ENCODE measurements around the gene CCDC186.

The CCDC186 gene

GRCh38 chr10:114167985-114168384 lies 6.0 kb downstream of the CCDC186 start:
- TF ChIP-seq EZH2 (optimal IDR thresholded peaks at IDR 0.05; ENCODE audit: low read depth, low read length): no peak
- no peak for TF ChIP-seq EZH2phosphoT487 (IDR thresholded peaks at IDR 0.05; ENCODE audit: low read length)
- TF ChIP-seq, protein P1, sequence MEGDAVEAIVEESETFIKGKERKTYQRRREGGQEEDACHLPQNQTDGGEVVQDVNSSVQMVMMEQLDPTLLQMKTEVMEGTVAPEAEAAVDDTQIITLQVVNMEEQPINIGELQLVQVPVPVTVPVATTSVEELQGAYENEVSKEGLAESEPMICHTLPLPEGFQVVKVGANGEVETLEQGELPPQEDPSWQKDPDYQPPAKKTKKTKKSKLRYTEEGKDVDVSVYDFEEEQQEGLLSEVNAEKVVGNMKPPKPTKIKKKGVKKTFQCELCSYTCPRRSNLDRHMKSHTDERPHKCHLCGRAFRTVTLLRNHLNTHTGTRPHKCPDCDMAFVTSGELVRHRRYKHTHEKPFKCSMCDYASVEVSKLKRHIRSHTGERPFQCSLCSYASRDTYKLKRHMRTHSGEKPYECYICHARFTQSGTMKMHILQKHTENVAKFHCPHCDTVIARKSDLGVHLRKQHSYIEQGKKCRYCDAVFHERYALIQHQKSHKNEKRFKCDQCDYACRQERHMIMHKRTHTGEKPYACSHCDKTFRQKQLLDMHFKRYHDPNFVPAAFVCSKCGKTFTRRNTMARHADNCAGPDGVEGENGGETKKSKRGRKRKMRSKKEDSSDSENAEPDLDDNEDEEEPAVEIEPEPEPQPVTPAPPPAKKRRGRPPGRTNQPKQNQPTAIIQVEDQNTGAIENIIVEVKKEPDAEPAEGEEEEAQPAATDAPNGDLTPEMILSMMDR (IDR thresholded peaks at IDR 0.05; ENCODE audit: low read length): no peak
- no peak for DNase-seq
- Histone ChIP-seq H3K9me3 (replicated peaks; ENCODE audit: insufficient read depth, low read length) (no peaks in the 10 kb centered on the region), H3K9me2 (replicated peaks; ENCODE audit: insufficient read depth, low read length) (no peaks in the 10 kb centered on the region), H4K20me1 (ENCODE audit: insufficient read depth, low read length) (no peaks in the 10 kb centered on the region), H2AFZ (ENCODE audit: low read length) (no peak overlapping the region), H3K27me3 (replicated peaks; ENCODE audit: insufficient read depth, low read length) (no peaks in the 10 kb centered on the region), H3F3A (ENCODE audit: insufficient read depth, low read length) (no peaks in the 10 kb centered on the region), H3K9ac (ENCODE audit: low read length) (no peak overlapping the region), H3K4me2 (ENCODE audit: low read depth, low read length) (no peak overlapping the region), H3K4me1 (ENCODE audit: low read length) (peaks cover 10% of the 10 kb centered on the region), H3K4me3 (ENCODE audit: low read length) (no peak overlapping the region), H3K27ac (ENCODE audit: low read length) (no peak overlapping the region), H3K36me3 (replicated peaks; ENCODE audit: insufficient read depth, low read length) (peaks cover 10% of the 10 kb centered on the region), H3K79me2 (ENCODE audit: low read length) (peaks cover 96% of the 10 kb centered on the region)

DNA sequence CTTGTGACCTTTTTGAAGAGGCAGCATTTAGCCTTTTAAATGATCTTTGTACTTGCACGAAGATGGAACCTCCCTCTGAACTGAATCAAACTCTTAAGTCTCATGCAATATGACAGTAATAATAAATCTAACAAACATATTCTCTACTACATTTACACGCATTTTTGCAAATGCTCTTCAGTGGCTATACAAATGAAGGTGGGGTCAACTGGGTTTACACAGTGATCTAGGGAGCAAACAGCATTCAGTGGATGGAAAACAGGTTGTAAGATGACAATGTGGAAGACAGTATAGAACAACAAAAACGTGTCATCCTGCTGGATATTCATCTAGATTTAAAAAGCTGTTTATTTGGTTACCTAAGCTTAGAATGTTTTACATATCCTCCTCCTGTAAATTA lies 7.5 kb downstream of the CCDC186 start:
- H3K9me3 ChIP-seq (replicated peaks; ENCODE audit: insufficient read depth, low read length): no peaks in the 10 kb centered on the region
- H3K27me3 ChIP-seq (replicated peaks; ENCODE audit: insufficient read depth, low read length): no peaks in the 10 kb centered on the region
- H3K27ac ChIP-seq (ENCODE audit: low read length): no peak overlapping the region
- H3K4me2 ChIP-seq (ENCODE audit: low read depth, low read length): no peak overlapping the region
- peaks cover 92% of the 10 kb centered on the region for H3K79me2 ChIP-seq (ENCODE audit: low read length)
- no peak overlapping the region for H3K9ac ChIP-seq (ENCODE audit: low read length)
- H3F3A ChIP-seq (ENCODE audit: insufficient read depth, low read length): no peaks in the 10 kb centered on the region
- TF ChIP-seq, protein P1 (IDR thresholded peaks at IDR 0.05; ENCODE audit: low read length): no peak
- TF ChIP-seq EZH2 (optimal IDR thresholded peaks at IDR 0.05; ENCODE audit: low read depth, low read length): no peak
- TF ChIP-seq EZH2phosphoT487 (IDR thresholded peaks at IDR 0.05; ENCODE audit: low read length): no peak
- H3K4me3 ChIP-seq (ENCODE audit: low read length): no peak overlapping the region
- peaks cover 11% of the 10 kb centered on the region for H3K36me3 ChIP-seq (replicated peaks; ENCODE audit: insufficient read depth, low read length)
- no peak overlapping the region for H2AFZ ChIP-seq (ENCODE audit: low read length)
- no peak for DNase-seq
- H3K4me1 ChIP-seq (ENCODE audit: low read length): 0 out of 2 replicates have a peak, but pooled peaks cover under 1% of the 10 kb centered on the region
- no peaks in the 10 kb centered on the region for H4K20me1 ChIP-seq (ENCODE audit: insufficient read depth, low read length)
- no peaks in the 10 kb centered on the region for H3K9me2 ChIP-seq (replicated peaks; ENCODE audit: insufficient read depth, low read length)

GRCh38 chr10:114166043-114166442 lies 8.0 kb downstream of the CCDC186 start:
- H3K4me1 ChIP-seq (ENCODE audit: low read length): no peaks in the 10 kb centered on the region
- H3K9me2 ChIP-seq (replicated peaks; ENCODE audit: insufficient read depth, low read length): no peaks in the 10 kb centered on the region
- H3K36me3 ChIP-seq (replicated peaks; ENCODE audit: insufficient read depth, low read length): peaks cover 11% of the 10 kb centered on the region
- no peaks in the 10 kb centered on the region for H4K20me1 ChIP-seq (ENCODE audit: insufficient read depth, low read length)
- no peaks in the 10 kb centered on the region for H3K27me3 ChIP-seq (replicated peaks; ENCODE audit: insufficient read depth, low read length)
- H3K9me3 ChIP-seq (replicated peaks; ENCODE audit: insufficient read depth, low read length): no peaks in the 10 kb centered on the region
- H2AFZ ChIP-seq (ENCODE audit: low read length): no peak overlapping the region
- H3K4me2 ChIP-seq (ENCODE audit: low read depth, low read length): no peak overlapping the region
- no peaks in the 10 kb centered on the region for H3F3A ChIP-seq (ENCODE audit: insufficient read depth, low read length)
- DNase-seq: no peak
- H3K27ac ChIP-seq (ENCODE audit: low read length): no peak overlapping the region
- H3K79me2 ChIP-seq (ENCODE audit: low read length): peaks cover 92% of the 10 kb centered on the region
- no peak overlapping the region for H3K9ac ChIP-seq (ENCODE audit: low read length)
- no peak overlapping the region for H3K4me3 ChIP-seq (ENCODE audit: low read length)
- TF ChIP-seq EZH2phosphoT487 (IDR thresholded peaks at IDR 0.05; ENCODE audit: low read length) (no peak), EZH2 (optimal IDR thresholded peaks at IDR 0.05; ENCODE audit: low read depth, low read length) (no peak)
- TF ChIP-seq, protein P1 (IDR thresholded peaks at IDR 0.05; ENCODE audit: low read length): no peak

Measured in MM.1S (cell line).